MV-4-11 (cell line): ENCODE measurements around the gene STRN.
A peak's percentile ranks its signal among the peaks of the same experiment; 100 is the strongest.
"Not testable (repeated sequence)": the region's sequence is repeated elsewhere in the genome, so short reads cannot be mapped to it uniquely, and the experiment has no call there.

Experiments
- DNase-seq: peaks from one replicate; lab custom pipeline; 2025; lab: John Stamatoyannopoulos, UW

The STRN gene

DNA sequence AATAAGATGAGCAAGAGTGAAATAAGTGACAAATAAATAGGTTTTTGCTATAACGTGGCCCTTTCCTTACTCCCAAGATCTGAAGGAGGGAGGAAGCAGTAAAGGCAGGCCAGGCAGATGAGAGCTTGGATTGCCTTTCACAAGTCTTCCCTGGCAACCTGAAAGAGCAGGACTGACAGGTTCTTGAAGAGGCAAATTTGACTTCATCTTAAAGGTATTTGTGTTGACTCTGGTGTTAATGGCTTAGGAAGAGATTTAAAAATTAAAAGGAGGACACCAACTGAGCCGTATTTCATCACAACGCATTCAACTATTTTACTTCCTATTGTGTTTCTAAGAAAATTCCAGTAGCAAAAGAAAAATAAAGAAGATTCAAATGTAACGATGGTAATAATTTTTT lies 3.2 kb downstream of the STRN start:
- no peak for DNase-seq

DNA sequence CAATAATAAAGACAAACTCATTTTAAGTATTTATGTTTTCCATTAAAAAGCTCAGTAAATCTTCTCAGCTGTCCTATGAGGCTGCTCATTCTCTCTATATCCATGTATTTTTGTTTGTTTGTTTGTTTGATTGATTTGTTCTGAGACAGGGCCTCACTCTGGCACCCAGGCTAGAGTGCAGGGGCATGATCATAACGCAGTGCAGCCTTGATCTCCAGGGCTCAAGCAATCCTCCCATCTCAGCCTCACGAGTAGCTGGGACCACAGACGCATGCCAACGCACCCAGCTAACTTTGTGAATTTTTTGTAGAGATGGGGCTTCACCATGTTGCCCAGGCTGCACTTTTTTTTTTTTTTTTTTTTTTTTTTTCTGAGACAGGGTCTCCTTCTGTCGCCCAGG lies 5.6 kb downstream of the STRN start:
- no peak for DNase-seq

DNA sequence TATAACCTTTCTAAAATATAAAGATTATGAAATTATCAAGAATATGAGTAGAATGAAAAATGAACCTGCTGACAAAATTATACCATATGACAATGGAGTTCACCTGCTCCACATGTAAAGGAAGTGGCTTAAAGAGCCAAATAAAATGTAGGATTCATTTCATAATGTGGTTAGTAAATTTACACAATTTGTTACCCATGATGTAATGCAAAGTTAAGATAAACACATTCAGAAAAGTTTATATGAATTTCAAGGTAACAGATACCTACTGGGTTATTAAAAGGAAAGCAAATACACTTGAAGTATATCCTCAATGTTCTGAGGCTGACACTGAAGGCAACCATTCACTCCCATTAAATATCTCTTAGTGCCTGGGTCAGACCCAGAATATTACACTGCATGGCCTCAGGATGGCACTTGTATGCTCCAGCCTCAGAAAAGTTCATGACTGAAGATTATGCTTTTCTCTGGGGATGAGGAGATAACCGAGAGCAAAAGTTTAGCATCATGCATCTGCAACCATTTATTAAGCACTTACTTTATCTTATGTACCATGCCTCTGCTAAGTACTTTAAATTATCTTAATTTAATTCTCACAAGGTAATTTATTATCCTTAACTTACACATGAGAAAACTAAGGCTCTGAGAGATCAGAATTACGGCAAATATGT lies 6.2 kb downstream of the STRN start:
- no peak for DNase-seq

DNA sequence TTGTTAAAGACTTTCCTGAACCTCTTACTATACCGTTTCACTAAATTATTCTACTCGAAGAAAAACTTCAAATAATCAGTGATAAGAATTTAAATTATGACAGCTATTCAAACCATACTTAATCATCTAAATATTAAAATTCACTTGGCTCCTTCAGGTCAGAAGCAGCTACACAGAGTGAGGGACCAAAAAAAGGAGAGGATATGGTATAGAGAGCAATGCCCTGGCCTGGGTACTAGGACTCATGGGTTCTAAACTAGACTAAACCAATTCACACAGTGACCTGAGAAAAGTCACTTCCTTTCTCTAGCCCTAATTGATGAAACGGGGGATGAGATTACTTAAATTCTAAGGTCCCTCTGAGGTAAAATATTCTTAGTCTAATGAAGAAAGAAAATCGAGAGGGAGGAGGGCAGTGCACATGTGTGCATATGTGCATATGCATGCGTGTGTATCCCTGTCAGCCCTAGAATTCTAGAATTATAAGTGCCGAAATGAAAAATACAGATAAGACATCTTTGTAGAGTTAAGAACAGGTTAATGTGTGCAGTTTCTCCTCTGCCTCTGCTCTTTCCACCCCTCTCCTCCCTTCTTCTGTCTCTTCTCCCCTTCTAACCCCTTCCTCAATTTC lies 11.2 kb downstream of the STRN start:
- DNase-seq = no peak

DNA sequence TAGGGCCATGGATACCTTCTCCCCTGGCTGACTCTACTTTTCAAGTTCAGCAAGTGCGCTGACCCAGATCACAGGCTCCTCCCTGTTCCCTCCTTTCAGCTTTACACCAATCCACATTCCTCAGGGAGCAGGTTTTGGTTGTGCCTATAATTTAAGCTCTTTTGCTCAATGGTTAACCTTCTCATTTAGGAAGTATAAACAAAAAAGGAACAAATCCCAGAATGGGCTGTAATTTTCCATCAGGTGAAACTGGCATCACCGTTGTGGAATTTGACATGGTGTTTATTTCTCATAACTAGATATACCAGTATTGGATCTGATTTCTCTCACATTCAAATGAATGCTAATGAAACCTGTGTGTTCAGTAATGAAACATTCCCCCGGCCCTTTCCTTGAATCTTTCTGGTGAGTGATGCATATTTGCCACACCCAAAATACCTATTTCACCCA lies 13.6 kb downstream of the STRN start:
- no peak for DNase-seq

DNA sequence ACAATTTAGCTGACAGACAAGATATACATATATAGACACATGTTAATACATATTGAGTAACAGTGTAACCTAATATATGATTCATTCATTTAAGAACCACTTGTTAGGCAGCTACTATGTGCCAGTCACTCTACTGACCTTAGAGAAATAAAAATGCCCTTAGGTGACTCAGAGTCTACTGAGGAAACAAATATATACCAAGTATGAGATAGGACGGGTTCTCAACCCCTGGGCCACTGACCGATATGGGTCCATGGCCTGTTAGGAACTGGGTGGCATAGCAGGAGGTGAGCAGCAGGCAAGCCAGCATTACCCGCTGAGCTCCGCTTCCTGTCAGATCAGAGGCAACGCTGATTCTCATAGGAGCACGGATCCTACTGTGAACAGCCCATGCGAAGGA lies 14.8 kb downstream of the STRN start:
- no peak for DNase-seq

DNA sequence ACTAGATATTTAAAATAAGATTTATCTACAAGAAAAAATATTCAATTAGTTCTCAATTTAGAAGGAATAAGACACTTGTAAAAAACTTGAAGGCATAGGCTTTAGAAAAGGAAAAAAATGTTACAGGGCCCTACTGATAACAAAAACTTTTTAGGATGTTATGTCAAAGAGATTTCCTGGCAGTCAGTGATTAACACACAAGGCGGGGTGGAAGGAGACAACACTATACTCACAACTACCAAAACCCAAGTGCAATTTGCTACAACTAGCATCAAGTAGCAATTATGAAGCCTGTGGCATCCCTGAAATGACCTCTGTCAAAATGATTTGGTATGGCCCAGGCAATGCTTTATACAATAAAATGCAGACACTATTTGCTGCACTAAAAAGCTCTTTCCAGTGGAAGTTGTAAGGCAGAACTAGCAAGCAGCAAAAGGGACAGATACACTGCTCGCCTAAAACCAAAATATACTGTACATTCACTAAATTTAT lies 15.3 kb downstream of the STRN start:
- no peak for DNase-seq

DNA sequence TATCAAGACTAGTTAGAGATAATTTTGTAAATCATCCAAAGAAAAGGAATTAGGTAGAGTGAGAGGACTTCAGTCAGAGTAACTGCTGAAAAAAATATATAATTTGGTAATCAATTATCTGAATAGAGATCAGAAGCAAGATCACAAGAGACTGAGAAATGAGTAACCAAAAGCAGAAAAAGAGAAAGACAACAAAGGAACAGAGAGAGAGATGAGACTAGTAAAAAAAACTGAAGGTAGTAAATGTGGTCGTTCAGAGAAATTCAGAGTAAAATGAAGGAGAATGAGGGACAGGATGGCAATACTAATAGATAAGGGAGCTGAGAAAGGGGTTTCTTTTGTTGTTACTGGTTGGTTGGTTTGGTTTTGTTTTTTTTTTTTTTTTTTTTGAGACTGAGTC lies 16.5 kb downstream of the STRN start:
- DNase-seq = no peak

DNA sequence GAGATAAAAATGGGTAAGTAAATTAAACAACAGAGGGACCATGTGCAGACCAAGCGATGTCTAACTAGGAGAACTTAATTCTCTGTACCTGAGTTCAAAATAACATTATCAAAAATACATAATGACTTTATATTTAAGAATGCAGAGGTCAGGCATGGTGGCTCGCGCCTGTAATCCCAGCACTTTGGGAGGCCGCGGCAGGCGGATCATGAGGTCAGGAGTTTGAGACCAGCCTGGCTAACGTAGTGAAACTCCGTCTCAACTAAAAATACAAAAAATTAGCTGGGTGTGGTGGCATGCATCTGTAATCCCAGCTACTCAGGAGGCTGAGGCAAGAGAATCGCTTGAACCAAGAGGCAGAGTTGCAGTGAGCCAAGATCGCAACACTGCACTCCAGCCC lies 21.1 kb downstream of the STRN start:
- DNase-seq = not testable (repeated sequence)

DNA sequence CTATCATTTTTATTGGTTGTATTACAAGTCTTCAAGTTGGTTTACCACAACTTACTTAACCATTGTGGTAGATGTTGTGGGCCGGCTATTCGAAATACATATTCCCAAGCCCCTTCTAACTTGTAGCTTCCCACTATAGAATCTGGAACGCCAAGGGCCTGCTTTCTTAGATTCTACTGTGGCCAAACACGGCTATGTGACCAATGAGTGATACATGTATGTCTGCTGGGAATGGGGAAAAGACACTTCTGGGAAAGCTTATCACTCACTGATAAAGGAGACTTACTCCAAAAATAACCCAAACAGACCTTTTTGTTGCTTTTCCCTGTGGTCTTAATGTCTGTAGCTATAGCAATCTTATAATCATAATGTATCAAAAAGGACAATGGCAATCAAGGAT lies 24.5 kb downstream of the STRN start:
- DNase-seq = no peak

DNA sequence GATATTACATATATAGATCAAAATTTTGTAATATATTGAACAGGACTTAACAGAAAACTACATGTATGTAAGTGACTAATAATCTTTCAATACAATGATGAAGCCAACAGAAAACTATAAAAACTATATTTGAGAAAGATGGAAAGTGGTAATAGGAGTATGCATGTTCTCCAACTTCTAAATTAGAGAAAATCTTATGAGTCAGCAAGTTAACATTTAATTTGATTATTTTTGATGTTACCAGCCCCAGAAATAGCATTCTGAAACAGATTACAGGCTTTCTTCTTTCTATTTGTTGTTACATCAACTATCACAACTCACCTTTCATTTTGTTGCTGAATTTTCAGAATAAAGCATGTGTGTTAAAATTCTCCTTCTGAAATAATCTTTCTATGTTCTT lies 29.8 kb downstream of the STRN start:
- DNase-seq = not testable (repeated sequence)

DNA sequence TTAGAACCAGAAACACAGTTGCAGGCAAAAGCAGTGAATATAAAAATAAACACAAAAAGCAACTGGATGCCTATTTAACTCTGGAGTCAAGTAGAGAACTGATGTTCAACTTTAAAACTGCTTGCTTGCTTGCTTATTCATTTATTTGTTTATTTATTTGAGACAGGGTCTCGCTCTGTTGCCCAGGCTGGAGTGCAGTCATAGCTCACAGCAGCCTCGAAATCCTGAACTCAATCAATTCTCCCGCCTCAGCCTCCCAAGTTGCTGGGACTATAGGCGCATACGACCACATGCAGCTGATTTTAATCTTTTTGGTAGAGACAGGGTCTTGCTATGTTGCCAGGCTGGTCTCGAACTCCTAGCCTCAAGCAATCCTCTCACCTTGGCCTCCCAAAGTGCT lies 34.6 kb downstream of the STRN start:
- DNase-seq = not testable (repeated sequence)

DNA sequence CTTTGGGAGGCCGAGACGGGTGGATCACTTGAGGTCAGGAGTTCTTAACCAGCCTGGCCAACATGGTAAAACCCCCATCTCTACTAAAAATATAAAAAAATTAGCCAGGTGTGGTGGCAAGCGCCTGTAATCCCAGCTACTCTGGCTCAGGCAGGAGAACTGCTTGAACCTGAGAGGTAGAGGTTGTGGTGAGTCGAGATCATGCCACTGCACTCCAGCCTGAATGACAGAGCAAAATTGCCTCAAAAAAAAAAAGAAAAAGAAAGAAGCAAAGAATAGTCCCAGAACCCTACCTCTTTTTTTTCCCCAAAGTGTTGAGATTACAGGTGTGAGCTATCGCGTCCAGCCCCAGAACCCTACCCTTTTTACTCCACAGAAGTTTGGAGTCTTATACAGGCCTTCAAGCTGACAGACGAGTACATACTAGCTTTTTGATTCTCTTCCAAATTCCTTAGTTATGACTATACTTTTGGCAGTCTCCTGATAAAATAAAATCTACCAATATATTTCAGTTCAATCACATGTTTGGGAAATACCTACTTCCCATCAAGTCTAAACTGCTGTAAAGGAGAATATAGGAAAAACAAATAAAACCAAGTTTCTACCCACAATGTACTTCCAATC lies 35.4 kb downstream of the STRN start:
- DNase-seq = not testable (repeated sequence)

DNA sequence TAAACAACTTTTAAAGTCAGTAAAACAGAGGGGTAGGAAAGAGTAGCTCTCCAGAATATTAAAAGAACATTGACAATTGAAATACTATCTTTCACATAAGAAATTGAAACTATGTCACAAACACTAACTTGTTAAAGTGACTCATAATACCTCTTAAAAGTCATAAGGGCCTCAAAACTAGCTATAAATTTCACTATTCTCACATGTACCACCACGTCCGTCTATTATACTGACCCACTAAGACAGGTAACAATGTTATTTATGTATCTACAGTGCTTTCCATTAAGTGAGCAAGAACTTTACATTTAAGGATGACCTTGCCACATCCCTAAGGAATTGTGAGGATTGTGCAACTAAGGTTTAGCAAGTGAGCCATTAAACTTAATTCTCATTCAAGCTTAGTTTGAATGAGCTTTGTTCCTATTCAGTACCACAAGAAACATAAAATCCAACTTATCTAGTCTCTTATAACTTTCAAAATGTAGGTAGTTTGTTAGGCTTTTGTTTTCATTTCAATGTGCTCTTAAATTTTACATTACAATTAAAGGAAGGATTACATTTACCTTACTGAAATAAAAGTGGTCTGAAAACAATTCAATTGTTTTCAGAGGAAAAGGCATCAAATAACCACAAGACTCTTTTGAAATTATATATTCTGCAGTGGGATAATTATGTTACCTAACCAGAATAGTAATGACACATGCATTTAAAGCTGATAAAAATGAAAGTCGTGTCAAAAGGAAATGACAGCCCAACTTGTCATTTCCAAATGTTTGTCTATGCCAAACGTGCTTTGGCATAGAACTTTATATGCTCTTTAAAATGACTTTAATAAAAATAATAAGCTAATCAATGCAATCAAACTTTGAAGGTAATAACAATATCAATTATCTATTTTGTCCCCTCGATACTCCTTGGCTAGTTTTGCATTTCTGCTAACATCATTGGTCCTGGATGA lies 39.9 kb downstream of the STRN start:
- not testable (repeated sequence) for DNase-seq

DNA sequence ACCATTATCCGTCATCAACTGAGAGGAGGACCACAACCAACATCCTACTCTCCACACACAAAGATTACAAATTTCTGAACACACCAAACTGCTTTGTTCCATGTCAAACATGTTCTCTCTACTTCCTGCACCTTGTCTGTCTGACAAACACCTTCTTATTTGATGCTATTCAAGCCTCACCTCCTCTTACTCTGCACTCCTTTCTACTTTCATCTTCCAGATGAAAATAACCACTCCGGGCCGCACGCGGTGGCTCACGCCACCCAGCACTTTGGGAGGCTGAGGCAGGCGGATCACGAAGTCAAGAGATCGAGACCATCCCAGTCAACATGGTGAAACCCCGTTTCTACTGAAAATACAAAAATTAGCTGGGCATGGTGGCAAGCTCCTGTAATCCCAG lies 43.7 kb downstream of the STRN start:
- DNase-seq = not testable (repeated sequence)

DNA sequence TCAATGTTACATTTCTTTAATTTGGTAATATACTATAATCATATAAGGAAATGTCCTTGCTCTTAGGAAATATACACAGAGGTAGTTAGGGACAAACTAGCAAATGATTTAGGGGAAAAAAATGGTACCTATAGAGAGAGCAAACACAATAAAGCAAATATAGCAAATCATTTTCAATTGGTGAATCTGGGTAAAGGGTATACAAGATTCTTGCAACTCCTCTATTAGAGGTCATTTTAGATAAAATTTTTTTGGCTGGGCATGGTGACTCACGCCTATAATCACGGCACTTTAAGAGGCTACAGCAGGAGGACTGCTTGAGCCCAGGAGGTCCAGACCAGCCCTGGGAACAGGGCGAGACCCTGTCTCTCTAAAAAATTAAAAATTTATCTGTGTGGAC lies 44.4 kb downstream of the STRN start:
- no peak for DNase-seq

DNA sequence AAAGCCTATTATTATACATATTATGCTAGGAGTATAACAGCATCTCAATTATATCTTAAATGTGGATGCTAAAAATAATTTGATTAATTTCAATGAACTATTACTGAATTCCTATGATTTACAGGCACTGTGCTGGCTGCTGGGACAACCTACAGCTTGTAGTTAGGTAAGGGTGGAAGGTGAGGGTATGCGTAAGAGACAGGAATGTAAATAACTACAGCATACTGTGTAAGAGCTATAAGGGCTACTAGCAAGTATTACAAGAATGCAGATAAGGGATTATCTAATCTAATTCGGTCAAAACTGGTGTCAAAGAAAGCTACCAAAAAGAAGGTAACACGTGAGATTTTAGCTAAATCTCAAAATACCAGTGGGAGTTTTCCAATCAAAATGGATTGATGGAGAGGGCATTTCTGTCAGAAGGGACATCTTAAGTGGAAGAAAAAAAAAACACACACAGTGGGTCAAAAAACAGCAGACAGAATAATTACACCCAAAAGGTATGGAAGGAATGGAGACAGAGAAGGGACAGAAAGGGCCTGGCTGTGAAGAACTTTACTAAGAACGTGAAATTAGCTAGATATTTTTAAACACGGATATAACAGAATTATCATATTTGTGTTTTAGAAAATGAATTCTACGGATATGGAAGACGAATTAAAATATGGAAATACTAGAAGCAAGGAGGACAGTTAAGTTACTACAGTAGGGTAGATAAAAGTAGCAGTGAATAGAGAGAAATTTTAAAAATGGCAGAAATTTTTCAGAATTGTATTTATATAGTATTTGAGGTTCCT lies 47.1 kb downstream of the STRN start:
- no peak for DNase-seq

DNA sequence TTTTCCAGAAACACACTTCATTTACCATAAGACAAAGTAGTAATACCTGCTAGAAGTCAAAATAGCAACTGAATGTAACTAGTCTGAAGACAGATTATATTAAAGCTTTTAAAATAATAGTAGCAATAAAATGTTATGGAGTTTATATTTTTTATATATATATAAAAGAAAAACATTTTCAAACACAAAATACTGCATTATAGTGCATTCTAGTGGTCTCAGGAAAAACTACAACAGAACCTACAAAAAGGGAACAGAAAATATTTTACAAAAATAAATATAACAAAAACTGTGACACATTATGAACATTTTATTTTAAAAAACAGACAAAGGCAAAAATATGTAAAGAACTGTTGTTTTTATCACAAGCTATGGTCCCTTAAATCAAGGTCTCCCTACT lies 48.0 kb downstream of the STRN start:
- DNase-seq = no peak

DNA sequence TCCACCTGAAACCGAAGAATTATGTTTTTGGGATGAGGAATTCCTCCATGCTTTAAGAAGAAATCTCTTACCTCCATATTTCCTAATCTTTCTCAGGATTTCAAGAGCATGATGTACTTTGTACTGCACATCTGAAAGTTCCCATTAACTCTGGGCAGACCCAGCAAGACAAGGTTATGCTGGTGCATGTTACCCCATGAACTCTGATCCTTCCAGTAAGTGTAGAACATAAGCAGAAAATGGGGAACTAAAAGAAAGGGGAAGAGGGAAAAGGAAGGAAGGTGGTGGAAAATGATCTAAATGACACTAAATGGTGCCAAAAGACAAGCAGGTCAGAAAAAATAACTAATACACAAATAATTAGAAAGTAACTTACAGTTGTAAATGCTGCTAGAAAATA lies 50.7 kb downstream of the STRN start:
- DNase-seq = peak; percentile 71

DNA sequence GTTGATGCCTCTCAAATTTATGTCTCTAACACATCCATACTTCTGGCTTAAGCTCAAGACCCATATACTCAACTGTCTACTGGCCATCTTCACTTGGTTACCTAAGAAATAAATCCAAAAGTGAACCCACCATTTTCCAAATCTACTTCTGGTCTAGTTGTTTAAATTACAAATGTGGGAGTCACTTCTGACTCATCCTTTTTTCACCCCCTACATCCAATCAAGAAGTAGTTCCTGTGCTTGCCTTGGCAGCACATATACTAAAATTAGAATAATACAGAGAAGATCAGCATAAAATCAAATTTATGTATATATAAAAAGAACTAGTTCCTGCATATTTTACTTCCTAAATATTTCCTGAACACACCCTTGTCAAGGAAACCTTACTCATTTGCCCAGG lies 53.6 kb downstream of the STRN start:
- no peak for DNase-seq

DNA sequence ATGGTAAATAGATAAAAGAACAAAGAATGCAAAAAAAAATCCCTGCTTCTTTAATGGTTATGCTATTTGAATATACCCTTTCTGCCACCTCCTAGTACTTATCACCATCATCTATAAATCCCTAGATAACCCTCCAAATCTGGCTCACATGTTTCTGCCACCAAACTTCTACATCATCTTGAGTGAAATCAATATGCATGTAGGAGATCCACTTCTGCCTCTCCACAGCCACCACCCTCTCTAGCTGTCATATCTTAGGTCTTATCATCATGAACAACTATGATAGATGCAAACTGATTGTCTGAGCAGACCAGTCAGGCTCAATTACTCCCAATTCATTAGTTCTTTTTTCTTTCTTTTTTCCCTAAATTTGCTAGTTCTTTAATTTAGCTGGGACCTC lies 55.3 kb downstream of the STRN start:
- DNase-seq = no peak
